ENCODE results near the gene COL6A3.

DNA sequence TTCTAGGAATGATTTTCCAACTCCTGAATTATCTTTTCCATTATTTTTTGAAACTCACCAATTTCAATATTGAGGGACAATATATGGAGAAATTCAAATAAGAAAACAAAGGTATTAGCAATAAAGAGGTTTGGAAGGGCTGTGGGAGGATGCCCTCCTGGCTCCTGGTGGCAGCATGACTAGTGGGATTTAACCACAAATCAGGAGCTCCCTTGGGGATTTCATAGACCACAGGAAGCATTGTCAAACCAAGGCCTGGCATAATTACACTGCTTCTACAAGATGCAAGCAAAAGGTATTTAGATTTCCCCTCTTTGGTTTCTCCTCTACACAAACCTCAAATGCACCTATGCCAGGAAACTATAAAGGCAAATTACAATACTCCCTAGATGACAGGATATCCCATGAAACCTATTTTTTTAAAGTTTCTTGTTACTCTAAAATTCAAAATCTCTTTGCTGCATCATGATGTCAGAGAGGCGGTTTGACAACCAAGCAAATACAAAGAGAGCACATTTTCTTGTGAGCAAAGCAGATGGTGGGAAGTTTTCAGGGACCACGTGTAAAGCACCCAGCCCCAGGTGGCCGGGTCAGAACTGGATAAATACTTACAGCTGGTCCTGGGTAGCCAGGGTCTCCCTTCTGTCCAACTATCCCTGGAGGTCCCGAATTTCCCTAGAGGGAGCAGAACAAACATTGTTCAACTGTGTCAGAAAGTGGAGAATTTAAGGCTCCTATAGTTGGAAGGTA lies 67.9 kb downstream of the COL6A3 start:
- no peak for TF ChIP-seq FUS (optimal IDR thresholded peaks at IDR 0.05; ENCODE audit: low read depth, low read length)
- TF ChIP-seq IRF2 (CRISPR knock-in tag; IDR thresholded peaks at IDR 0.05): no peak
- no peak for TF ChIP-seq HNRNPK (IDR thresholded peaks at IDR 0.05; ENCODE audit: low read depth, low read length, poor library complexity, severe bottlenecking)
- TF ChIP-seq RBBP5 (IDR thresholded peaks at IDR 0.05; ENCODE audit: borderline replicate concordance, insufficient read depth, low read length, poor library complexity, severe bottlenecking): no peak
- TF ChIP-seq ZNF24 (IDR thresholded peaks at IDR 0.05): no peak

All from K562 (cell line).